ENCODE results near the gene REPIN1. TPM values are rescaled to one million over a fixed set of nuclear protein-coding genes. Genes with fewer than 3 reads are reported as not detected.

REPIN1 gene
- total and polyA plus RNA-seq, 9 of the 15 experiments (the other 6 are each of a cell fraction or from before 2014, with no cell fraction given) = 8.1 to 283 (median 94.3) TPM

- TF ChIP-seq BRF1 (IDR thresholded peaks at IDR 0.05; ENCODE audit: borderline replicate concordance, extremely low read depth, insufficient read length) (no peak), GTF2B (IDR thresholded peaks at IDR 0.05; ENCODE audit: extremely low read depth, insufficient read length) (no peak), ZNF175 (CRISPR knock-in tag; IDR thresholded peaks at IDR 0.05; ENCODE audit: low read depth) (no peak), RBM22 (IDR thresholded peaks at IDR 0.05; ENCODE audit: low read depth, low read length, poor library complexity, severe bottlenecking) (no peak), CREBBP (IDR thresholded peaks at IDR 0.05; ENCODE audit: low read depth, low read length) (no peak), THRB (CRISPR knock-in tag; conservative IDR thresholded peaks at IDR 0.05) (no peak), ARNT (IDR thresholded peaks at IDR 0.05) (peak in 1 of 2 experiments; percentile 85; a peak in 2 of 4 replicates), TRIM24 (IDR thresholded peaks at IDR 0.05) (no peak), PBX2 (CRISPR knock-in tag; IDR thresholded peaks at IDR 0.05; ENCODE audit: low read depth) (no peak), PBX2 (tag; conservative IDR thresholded peaks at IDR 0.05; ENCODE audit: low read depth) (no peak), ZBTB12 (CRISPR knock-in tag; IDR thresholded peaks at IDR 0.05) (no peak), MITF (IDR thresholded peaks at IDR 0.05) (no peak), TAF1 (IDR thresholded peaks at IDR 0.05; ENCODE audit: control insufficient read depth, extremely low read depth, insufficient read depth, low read length, severe bottlenecking) (no peak), HDAC1 (IDR thresholded peaks at IDR 0.05) (no peak), STAG1 (CRISPR knock-in tag; IDR thresholded peaks at IDR 0.05; ENCODE audit: borderline replicate concordance) (peak; percentile 83; the same call in 1 of the 2 replicates), PKNOX1 (IDR thresholded peaks at IDR 0.05) (peak; percentile 72), ZNF239 (CRISPR knock-in tag; IDR thresholded peaks at IDR 0.05) (peak; percentile 26; the same call in 1 of the 2 replicates)
Observed at GRCh38 chr7:150420987-150421674, 52.5 kb downstream of the REPIN1 start (continued).

Measured in K562 (cell line).